Activated naive CD8-positive, alpha-beta T cell treated with anti-CD3 and anti-CD28 coated beads, Interleukin-2, amount 50 U/mL, for 16 hours (primary cell): Measurements from ENCODE around the gene PNLIPRP3.

ENCODE experiments used
- DNase-seq: peaks from one replicate; pipeline ENCODE4 v3.0.0-alpha.2; 2020; ENCODE audit warnings: low read depth, low spot score

PNLIPRP3 gene

DNA sequence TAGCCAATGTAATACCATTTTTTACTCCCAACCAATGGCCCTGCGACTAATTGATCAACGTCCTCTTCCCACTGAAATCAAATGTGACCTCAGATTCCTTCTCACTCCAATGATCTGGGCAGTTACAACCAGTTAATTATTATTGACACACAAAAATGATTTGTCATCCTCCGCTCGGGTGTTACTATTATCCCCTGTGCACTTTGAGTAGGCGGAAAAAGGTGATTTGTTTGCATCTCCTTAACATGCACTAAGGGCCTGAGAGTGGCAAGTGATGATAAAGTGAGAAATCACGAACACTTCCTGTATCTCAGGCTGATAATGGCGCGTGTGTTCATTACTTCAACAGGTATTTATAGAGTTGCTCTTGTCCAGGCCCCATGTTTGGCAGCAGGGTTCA is 77.1 kb downstream of the PNLIPRP3 start:
- no peak for DNase-seq

DNA sequence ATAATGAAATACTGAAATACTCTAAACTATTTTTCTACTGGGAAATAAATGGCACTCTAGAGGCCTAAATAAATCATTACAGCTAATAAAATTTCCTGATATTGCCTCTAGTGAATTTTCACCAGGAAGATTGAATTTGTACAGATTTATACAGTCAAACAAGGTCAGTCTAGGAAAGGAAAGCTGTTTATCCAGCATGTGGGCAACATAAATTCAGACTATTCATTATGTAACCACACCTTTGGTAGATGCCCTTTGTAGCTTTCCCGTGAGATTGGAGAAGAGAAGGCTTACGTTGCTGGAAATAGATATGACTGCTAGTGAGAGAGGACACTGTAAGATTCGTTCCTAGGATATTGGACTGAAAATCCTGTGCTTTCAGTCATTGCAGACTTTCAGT is 82.9 kb downstream of the PNLIPRP3 start:
- DNase-seq = no peak

DNA sequence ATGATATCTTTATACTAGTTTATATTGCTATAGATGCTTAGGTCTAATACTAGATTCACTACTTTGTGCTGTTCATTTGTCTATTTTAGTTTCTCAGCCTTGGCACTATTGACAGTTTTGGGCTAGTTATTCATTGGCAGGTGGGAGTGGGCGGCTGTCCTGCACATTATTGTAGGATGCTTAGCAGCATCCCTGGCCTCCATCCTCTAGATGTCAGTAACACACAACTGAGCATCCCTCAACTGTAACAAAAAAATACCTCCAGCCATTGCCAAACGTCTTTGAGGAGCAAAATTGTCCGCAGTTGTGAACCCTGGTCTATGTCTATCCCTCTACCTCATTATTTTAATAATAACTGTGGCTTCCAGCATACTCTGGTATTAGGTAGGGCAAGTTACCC is 83.7 kb downstream of the PNLIPRP3 start:
- DNase-seq = no peak

DNA sequence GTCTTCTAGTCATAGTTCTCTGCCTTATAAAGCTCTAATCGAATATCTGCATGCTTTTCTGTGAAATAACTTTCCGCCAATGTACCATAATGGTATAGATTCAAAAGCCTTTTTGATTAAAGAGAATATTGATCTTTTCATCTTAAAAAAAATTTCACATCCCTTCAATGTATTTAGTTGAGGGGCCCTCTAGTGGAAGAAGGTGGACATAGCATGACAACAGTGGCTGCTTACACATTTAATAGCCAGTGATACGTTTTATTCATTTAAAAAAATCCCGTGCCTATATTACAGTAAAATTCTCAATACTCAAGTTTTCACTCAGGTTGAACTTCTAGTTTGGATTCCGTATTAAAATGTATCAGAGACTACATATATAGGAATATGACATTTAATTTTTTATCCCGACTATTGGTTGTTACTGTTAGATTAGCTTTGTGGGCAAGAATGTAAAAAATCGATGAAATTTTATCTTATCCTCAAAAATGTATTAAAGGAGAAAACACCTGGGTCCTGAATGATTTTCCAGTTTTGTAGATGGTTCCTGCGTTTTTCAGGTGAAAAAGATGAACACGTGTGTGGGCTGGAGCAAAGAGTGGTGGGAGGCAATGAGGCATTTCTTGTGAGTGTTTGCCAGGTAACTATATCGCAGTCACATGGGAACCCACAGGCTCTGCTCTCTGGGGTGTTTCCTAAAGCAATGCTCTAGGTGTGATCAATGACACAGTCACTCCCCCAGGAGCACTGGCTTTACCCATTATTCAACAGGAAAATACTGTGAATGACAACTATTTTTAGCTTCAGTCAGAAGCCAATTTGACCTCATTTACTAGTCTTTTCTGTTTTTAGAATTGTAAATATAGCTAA is 94.0 kb downstream of the PNLIPRP3 start:
- DNase-seq = no peak

DNA sequence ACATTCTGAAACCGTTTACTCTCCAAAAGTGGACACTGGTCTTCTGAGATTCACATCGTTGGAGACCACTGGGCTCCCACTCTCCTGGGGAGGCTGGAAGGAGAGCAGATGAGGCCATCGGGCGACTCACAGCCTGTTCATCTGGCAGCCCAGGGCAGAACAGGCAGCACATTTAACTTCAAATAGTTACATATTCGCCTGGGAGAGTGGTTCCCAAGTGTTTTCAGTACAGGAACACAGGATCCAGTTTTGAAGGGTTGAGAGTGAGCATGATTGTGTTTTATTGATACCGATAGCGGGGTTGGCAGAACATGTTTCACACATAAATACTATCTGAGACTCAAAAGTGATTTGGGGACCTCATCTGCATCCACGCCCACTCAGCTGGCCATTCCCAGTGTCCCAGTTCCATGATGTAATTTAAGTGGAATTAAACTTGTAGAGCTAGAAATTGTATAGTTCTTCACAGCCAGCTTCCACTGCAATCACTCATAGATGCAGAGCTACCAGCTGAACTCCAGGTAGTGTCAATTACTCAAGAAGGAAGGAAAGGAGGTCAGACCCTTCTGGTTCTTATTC is 95.2 kb downstream of the PNLIPRP3 start:
- DNase-seq = no peak

DNA sequence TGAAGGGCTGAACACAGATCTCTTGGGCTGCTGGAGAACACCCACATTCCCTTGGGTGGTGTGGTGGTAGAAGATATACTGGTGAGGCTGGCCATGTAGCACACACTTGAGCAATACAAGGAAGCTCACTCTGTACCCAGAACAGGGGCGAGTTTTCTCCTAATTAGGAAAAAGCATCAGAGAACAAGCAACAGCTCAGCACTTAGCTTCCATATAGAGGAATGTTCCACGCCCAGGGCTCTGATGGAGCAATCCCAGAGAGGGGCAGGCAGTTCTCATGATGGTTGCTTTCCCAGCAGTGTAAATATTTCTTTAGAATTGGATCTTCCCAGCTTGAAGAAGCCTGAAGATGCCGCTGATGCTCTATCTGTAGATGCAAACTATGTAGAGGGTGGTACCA is 97.1 kb downstream of the PNLIPRP3 start:
- DNase-seq = no peak

DNA sequence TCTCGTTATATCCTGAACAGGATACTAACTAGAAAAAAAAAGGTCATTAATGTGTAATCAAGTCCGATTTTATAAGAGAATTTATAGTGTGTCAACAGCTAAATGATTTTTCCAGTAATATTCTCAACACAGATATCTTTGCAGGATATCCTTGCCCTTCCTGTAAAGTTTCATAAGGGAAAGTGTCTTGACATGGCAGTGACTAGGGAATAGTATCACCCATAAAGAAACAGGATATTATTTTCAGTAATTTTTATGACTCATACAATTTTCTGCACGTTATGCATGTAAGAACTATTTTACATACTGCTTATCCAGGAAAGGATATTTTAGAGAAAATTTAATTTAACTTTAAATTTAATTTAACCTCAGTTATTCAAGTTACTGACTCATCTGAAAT is 98.6 kb downstream of the PNLIPRP3 start:
- DNase-seq = no peak
